ENCODE results near the gene ARFGAP3.

- no peak for TF ChIP-seq POLR2AphosphoS5 (IDR thresholded peaks at IDR 0.05; ENCODE audit: low read depth, low read length)
- no peak for TF ChIP-seq POLR2A (IDR thresholded peaks at IDR 0.05; ENCODE audit: low read depth, low read length)
- TF ChIP-seq TAF1 (IDR thresholded peaks at IDR 0.05; ENCODE audit: low read depth, low read length), result no peak
- TF ChIP-seq POU2F2 (IDR thresholded peaks at IDR 0.05; ENCODE audit: low read depth, low read length), result no peak
- no peak for TF ChIP-seq SPI1 (IDR thresholded peaks at IDR 0.05; ENCODE audit: low read depth, low read length)
- TF ChIP-seq PAX5 (IDR thresholded peaks at IDR 0.05; ENCODE audit: insufficient read depth, low read length, severe bottlenecking), result no peak
Measured at GRCh38 chr22:42872821-42873220, 15.7 kb upstream of the ARFGAP3 start.

All from GM12891 (cell line).